Stimulated activated CD4-positive, alpha-beta T cell treated with anti-CD3 and anti-CD28 coated beads, TNF-alpha, amount 100 ng/mL, for 1 hour (primary cell): ENCODE results near the gene TBC1D1.

Experiments used
- DNase-seq, 3 donors: peaks; one replicate each; pipeline ENCODE4 v3.0.0-alpha.2; 2020; ENCODE audit warnings: low read depth in 3 of 3, low spot score in 1 of 3

Gene TBC1D1

DNA sequence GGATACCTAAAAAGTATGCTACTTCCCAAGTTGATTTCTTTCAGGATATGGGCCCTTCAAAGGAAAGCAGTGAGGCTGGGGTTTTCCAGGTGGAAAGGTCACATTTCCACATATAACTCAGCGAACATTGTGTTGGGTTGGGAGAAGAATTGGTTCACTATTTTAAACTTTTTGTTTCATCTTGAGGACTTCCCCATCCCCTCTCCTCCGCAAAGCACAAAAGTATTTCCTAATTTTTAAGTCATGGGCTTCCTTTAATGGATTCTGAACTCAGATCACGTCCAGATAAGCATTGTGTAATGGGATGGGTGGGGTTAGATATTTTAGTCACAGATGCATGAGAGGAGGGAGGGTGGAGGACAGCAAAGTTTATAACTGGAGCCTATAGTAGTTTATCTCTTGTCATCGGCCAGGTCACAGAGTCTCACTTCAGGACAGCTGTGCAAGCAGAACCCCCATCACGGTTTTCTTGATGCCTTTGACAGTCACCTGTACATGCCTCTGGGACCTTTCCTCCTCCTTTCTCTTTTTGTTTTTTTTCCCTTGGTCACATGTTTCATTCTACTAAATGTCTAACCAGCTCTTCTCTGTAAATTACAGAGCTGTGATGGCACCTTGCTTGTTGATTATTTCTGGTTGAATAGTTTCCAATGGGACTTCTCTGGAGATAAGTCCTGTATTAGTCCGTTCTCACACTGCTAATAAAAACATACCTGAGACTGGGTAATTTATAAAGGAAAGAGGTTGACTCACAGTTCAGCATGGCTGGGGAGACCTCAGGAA lies 184.7 kb downstream of the TBC1D1 start:
- DNase-seq: no peak

- no peak for DNase-seq
These were observed 185.3 kb downstream of the TBC1D1 start for GRCh38 chr4:38076153-38076669.

DNA sequence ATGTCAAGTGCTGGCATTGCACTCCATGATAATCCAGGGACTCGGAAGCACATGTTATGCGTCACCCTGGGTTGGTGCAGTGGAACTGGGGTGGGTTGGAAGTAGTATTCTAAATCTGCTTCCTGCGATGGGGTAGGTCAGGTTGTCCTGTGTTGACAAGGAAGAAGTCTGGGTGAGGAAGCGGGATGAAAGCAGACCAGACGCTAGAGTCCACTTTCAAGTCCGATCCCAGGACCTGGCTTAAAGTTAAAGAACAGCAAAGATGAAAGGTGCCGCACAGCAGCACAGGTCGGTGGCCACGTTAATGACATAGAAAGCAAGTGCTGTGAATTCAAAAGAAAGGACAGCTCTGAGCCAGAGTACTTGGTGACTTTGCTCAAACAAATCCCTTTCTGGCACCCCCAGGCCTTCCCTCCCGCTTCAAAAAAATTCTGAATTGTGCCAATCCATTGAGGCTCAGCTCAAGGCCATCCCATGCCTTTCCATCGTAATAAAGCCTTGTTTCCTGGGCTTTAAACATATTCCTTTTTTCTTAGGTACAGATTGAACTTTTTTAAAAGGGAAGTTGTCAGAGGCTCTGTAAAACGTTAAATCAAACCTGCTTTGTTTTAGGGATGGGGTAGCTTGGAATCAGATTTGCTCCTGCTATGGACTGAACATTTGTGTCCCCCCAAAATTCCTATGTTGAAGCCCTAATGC lies 187.1 kb downstream of the TBC1D1 start:
- no peak for DNase-seq

- no peak for DNase-seq
These were observed 187.9 kb downstream of the TBC1D1 start for GRCh38 chr4:38078590-38079421.

GRCh38 chr4:38080061-38080974 lies 189.4 kb downstream of the TBC1D1 start:
- no peak for DNase-seq

- no peak for DNase-seq
These were observed 191.1 kb downstream of the TBC1D1 start for GRCh38 chr4:38082021-38082420.

GRCh38 chr4:38082424-38083385 lies 191.8 kb downstream of the TBC1D1 start:
- no peak for DNase-seq

- DNase-seq: no peak
These were observed 194.2 kb downstream of the TBC1D1 start for GRCh38 chr4:38084877-38085711.

GRCh38 chr4:38085751-38086150 lies 194.9 kb downstream of the TBC1D1 start:
- no peak for DNase-seq

DNA sequence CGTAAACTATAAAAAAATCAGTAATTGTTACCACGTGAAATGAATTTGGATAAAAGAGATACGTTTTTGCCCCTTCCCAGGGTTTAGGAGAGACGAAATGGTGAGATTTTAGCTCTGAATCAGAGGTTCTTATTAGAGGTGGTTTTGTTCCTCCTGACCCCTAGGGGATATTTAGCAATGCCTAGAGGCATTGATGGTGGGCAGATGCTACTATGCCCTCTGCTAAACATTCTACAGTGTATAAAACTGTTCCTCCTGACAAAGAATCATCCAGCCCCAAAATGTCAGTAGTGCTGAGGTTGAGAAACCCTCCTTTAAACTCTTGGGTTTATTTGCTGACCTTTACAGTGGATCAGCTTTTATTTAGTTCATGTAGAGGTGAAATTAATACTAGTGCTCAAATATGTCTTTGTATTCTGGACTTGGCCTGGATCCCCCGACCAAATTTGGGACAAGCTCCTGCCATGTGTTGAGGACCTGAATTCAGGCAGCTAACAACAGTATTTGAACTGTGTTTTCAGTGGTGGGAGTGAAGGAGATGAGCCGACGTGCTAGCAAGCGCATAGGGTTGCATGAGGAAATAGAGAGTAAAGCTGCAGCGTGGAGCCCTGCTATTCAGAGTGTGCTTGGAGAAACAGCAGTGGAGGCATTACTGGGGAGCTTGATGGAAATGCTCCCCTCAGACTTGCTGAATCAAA lies 195.4 kb downstream of the TBC1D1 start:
- DNase-seq: no peak

DNA sequence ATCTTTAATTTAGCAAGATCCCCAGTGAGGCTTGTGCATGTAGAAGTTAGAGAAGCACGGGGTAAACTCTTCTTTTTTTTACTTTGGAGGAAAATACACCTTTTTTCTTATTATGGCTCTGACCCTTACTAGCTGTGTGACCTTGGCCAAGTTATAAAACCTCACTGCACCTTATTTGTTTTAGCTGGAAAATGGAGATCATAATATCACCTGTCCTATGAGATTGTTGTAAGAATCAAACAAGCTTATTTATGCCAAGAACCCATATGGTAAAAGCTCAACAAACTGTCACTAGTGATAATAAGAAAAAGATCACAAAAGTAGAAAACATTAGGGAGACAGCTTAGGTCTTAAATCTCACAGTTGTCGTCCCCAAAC lies 196.0 kb downstream of the TBC1D1 start:
- DNase-seq: no peak

- DNase-seq: no peak
These were observed 197.4 kb downstream of the TBC1D1 start for GRCh38 chr4:38088321-38088720.

GRCh38 chr4:38089961-38090360 lies 199.1 kb downstream of the TBC1D1 start:
- no peak for DNase-seq

GRCh38 chr4:38090455-38091246 lies 199.8 kb downstream of the TBC1D1 start:
- no peak for DNase-seq

GRCh38 chr4:38091636-38092035 lies 200.8 kb downstream of the TBC1D1 start:
- no peak for DNase-seq

- no peak for DNase-seq
These were observed 201.8 kb downstream of the TBC1D1 start for GRCh38 chr4:38092701-38093100.

DNA sequence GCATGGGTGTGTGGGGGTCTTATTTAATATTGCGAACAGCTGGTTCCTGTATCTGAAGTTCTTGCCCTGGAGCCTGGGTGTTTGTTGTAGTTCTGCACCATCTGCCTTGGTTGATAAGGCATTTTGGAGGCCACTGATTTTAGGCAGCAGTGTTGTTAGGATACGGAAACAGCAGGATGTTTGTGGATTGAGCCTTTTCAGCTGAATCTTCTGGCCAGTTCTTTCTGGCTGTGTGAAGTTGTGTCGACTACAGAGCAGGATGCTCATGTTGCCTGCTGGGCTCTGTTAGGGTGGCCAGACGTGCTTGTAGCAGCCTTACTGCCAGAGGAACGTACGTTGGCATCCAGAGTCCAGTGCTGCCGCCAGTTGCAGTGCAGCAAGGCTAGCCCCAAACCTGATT lies 203.5 kb downstream of the TBC1D1 start:
- DNase-seq: no peak
